HEK293 (cell line): ENCODE data around the gene VEGFA.

ENCODE experiments used
- CTCF ChIP-seq: fragments of 450-650 bp; formaldehyde crosslinking; IDR thresholded peaks from 2 replicates; pipeline ENCODE4 v1.5.1; 2016; ENCODE audit warnings: missing biosample characterization, missing genetic modification characterization
- KLF8 ChIP-seq: fragments of 450-650 bp; formaldehyde crosslinking; IDR thresholded peaks from 2 replicates; pipeline ENCODE4 v1.5.1; 2016; ENCODE audit warnings: missing biosample characterization, missing genetic modification characterization
- PATZ1 ChIP-seq: fragments of 450-650 bp; formaldehyde crosslinking; IDR thresholded peaks from 2 replicates; pipeline ENCODE4 v1.5.1; 2016; ENCODE audit warnings: missing biosample characterization, missing genetic modification characterization
- YY1 ChIP-seq: fragments of 450-650 bp; formaldehyde crosslinking; IDR thresholded peaks from 2 replicates; pipeline ENCODE4 v1.5.1; 2018; ENCODE audit warnings: missing biosample characterization, missing genetic modification characterization
- ZNF121 ChIP-seq: fragments of 450-650 bp; formaldehyde crosslinking; IDR thresholded peaks from 2 replicates; pipeline ENCODE4 v1.5.1; 2016; ENCODE audit warnings: missing biosample characterization, missing genetic modification characterization
- ZNF776 ChIP-seq: fragments of 450-650 bp; formaldehyde crosslinking; IDR thresholded peaks from 2 replicates; pipeline ENCODE4 v1.5.0; 2017; ENCODE audit warnings: missing biosample characterization, missing genetic modification characterization, borderline replicate concordance

GRCh38 chr6:43805699-43806042 is 35.7 kb downstream of the VEGFA start:
- TF ChIP-seq CTCF (tag by site-specific recombination), result no peak
- TF ChIP-seq KLF8, result no peak
- TF ChIP-seq PATZ1 (tag by site-specific recombination), result no peak
- no peak for TF ChIP-seq YY1
- no peak for TF ChIP-seq ZNF776
- TF ChIP-seq ZNF121 (tag by site-specific recombination), result no peak
